NB4 (cell line): Measurements from ENCODE around the gene MTX3.

Source experiments
- POLR2A ChIP-seq: IDR thresholded peaks from 2 replicates; pipeline ENCODE4 v1.6.1; 2011; ENCODE audit warnings: mild to moderate bottlenecking; ENCODE audit not compliant: insufficient read length; ENCODE audit errors: extremely low read depth
- TF ChIP-seq, protein P1 (sequence below): IDR thresholded peaks from one replicate; pipeline ENCODE4 v1.5.1; 2012; ENCODE audit warnings: low read depth, low read length

DNA sequence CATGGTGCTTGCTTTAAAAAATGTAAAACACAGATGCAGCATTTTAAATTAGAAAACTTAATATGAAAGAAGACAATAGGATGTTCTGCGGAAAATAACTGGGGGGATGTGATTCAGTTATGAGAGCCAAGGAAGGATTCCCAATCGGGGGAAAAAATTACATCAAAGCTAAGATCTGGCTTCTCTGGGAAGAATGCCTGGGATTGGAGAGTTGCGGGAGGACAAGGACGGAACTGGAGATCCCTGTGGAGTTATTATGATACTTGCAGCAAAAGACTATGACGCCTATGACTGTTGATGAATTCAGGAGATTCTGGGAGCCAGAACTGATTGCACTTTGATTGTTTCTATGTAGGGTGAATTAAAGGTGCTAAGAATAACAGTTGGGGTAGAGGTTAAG, 24.6 kb downstream of the MTX3 start:
- no peak for TF ChIP-seq POLR2A
- TF ChIP-seq, protein P1, sequence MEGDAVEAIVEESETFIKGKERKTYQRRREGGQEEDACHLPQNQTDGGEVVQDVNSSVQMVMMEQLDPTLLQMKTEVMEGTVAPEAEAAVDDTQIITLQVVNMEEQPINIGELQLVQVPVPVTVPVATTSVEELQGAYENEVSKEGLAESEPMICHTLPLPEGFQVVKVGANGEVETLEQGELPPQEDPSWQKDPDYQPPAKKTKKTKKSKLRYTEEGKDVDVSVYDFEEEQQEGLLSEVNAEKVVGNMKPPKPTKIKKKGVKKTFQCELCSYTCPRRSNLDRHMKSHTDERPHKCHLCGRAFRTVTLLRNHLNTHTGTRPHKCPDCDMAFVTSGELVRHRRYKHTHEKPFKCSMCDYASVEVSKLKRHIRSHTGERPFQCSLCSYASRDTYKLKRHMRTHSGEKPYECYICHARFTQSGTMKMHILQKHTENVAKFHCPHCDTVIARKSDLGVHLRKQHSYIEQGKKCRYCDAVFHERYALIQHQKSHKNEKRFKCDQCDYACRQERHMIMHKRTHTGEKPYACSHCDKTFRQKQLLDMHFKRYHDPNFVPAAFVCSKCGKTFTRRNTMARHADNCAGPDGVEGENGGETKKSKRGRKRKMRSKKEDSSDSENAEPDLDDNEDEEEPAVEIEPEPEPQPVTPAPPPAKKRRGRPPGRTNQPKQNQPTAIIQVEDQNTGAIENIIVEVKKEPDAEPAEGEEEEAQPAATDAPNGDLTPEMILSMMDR, result no peak
